ENCODE measurements around the gene SNX32. TPM values are rescaled to one million over a fixed set of nuclear protein-coding genes. Genes with fewer than 3 reads are reported as not detected.

The SNX32 gene
- total RNA-seq, 2 experiments from 2014 or later, result 0.33 to 0.61 TPM

DNA sequence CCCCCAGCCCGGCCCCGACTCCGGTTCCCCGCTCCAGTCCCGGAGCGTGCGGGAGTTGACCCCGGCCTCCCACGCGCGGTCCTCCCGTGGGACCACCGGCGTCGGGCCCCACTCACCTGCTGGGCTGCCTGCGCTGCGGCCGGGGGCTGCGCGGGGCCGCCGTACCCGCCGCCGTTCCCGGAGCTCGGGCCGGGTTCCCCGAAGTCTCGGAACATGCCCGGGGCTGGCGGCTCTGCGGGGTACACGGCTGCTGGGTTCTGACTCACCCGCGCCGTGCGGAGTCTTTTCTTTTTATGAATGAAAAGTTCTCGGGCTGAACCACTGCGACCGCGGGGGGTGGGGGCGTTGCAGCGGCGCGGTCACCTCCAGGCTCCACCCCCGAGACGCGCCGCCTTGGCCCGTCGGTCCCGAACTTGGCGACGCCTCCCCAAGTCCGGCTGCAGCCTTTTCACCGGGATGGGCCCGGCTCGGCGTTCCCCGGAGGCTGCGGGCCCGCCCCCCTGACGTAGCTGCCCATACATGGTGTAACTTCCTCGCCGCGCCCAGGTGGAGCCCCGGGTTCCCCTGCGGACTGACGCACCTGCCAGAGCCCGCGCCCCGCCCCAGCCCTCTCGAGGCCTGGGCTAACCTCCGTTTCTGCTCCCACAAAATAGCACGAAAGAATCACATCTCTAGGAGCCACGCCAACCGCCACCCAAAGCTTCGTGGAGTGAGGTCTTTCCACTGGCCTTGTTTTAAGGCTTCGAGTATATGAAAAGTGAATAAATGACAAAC, 66.5 kb downstream of the SNX32 start, which contains the start of gene FOSL1:
TSS of gene FOSL1 (minus strand) at position 264 of the 774 bp plus-strand sequence. CDS start at position 215, 49 bp downstream.
- Histone ChIP-seq H3K9me3 (ENCODE audit: control insufficient read depth in 1 of 2, insufficient read depth in 1 of 2, low read length in 2 of 2) (peaks cover 0 to 7% of the 10 kb centered on the region in 2 experiments), H3K4me3 (ENCODE audit: low read length) (peak within 1 kb of the TSS; percentile 43), H3K4me1 (ENCODE audit: insufficient read depth, low read length) (peaks cover 27% of the 10 kb centered on the region), H3K27me3 (ENCODE audit: control insufficient read depth in 1 of 2, insufficient read depth in 2 of 2, low read length in 2 of 2) (peaks cover 9 to 12% of the 10 kb centered on the region in 2 experiments), H3K27ac (ENCODE audit: low read depth in 1 of 2, low read length in 2 of 2) (no peak within 1 kb of the TSS), H3K36me3 (ENCODE audit: insufficient read depth, low read length) (no peaks in the 10 kb centered on the region)
- Mint-ChIP-seq H3K4me1 (ENCODE audit: low read depth) (peaks cover 5% of the 10 kb centered on the region), H3K4me3 (peak within 1 kb of the TSS; percentile 72), H3K27ac (peak within 1 kb of the TSS; percentile 79), H3K9me3 (no peaks in the 10 kb centered on the region), H3K36me3 (ENCODE audit: low read depth) (no peaks in the 10 kb centered on the region), H3K27me3 (peaks cover 18% of the 10 kb centered on the region)
- DNase-seq (peak; percentile 81 to 98 (median 90)), ATAC-seq (ENCODE audit: poor library complexity) (peak; percentile 94)
- ChIA-PET POLR2A (interaction anchor here (1.0 to 5.3 kb wide), 9 partner anchors 11 to 285 kb away, joined by 3 to 80 read pairs (median 4); partner anchors contain the start of genes C11orf68, CCDC85B, FIBP and PCNX3), CTCF (interaction anchor here (1.3 to 2.9 kb wide), 6 partner anchors 8 to 189 kb away, joined by 4 to 21 read pairs (median 10); partner anchors contain the start of genes CCDC85B, FIBP, KAT5 and MUS81)
- intact Hi-C loops (cut with DNase I, micrococcal nuclease), result loop anchor here (1.0 kb wide), 2 partner anchors 10 to 19 kb away; partner anchors contain the start of genes C11orf68 (in 2 of the 2), CCDC85B (in 2 of the 2) and DRAP1 (in 2 of the 2)
- no peak for TF ChIP-seq CTCF (IDR thresholded peaks at IDR 0.05)

DNA sequence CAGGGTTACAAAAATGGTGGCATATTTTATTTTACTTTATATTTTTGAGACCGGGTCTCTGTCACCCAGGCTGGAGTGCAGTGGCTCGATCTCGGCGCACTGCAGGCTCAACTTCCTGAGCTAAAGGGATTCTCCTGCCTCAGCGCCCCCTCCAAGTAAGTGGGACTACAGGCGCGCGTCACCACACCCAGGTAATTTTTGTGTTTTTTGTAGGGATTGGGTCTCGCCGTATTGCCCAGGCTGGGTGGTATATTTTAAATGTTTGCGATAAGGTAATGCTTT, 67.1 kb downstream of the SNX32 start:
- ChIA-PET POLR2A (interaction anchor here (1.0 to 5.3 kb wide), 10 partner anchors 11 to 285 kb away, joined by 3 to 80 read pairs (median 4); partner anchors contain the start of genes C11orf68, CCDC85B, FIBP and MUS81), CTCF (interaction anchor here (0.5 to 2.9 kb wide), 7 partner anchors 9 to 189 kb away, joined by 3 to 21 read pairs (median 8); partner anchors contain the start of genes CCDC85B, FIBP, KAT5 and MUS81)
- Histone ChIP-seq H3K27me3 (ENCODE audit: control insufficient read depth in 1 of 2, insufficient read depth in 2 of 2, low read length in 2 of 2) (peaks cover 9 to 12% of the 10 kb centered on the region in 2 experiments), H3K9me3 (ENCODE audit: control insufficient read depth in 1 of 2, insufficient read depth in 1 of 2, low read length in 2 of 2) (peaks cover 0 to 7% of the 10 kb centered on the region in 2 experiments), H3K36me3 (ENCODE audit: insufficient read depth, low read length) (no peaks in the 10 kb centered on the region), H3K4me1 (ENCODE audit: insufficient read depth, low read length) (peaks cover 27% of the 10 kb centered on the region), H3K4me3 (ENCODE audit: low read length) (peak overlapping the region; percentile 43), H3K27ac (ENCODE audit: low read depth in 1 of 2, low read length in 2 of 2) (no peak overlapping the region)
- ATAC-seq (ENCODE audit: poor library complexity) (no peak), DNase-seq (no peak)
- Mint-ChIP-seq H3K4me1 (ENCODE audit: low read depth) (peaks cover 5% of the 10 kb centered on the region), H3K9me3 (no peaks in the 10 kb centered on the region), H3K4me3 (peak overlapping the region; percentile 72), H3K27me3 (peaks cover 18% of the 10 kb centered on the region), H3K36me3 (ENCODE audit: low read depth) (no peaks in the 10 kb centered on the region), H3K27ac (peak overlapping the region; percentile 79)
- no peak for TF ChIP-seq CTCF (IDR thresholded peaks at IDR 0.05)
- intact Hi-C loops (cut with DNase I, micrococcal nuclease), result loop anchor here (1.0 kb wide), 2 partner anchors 11 to 18 kb away; partner anchors contain the start of genes C11orf68 (in 2 of the 2), CCDC85B (in 2 of the 2) and DRAP1 (in 2 of the 2)

GRCh38 chr11:65903068-65903481, 69.3 kb downstream of the SNX32 start:
- Mint-ChIP-seq H3K27ac (no peak overlapping the region), H3K9me3 (no peaks in the 10 kb centered on the region), H3K4me3 (no peak overlapping the region), H3K27me3 (peaks cover 23% of the 10 kb centered on the region), H3K4me1 (ENCODE audit: low read depth) (peaks cover 5% of the 10 kb centered on the region), H3K36me3 (ENCODE audit: low read depth) (no peaks in the 10 kb centered on the region)
- intact Hi-C loops (cut with DNase I, micrococcal nuclease), result no loop called here
- ChIA-PET CTCF (interaction anchor here (3.5 kb wide), 1 partner anchor 15 kb away, joined by 15 read pairs; the partner anchor contains the start of gene FIBP), POLR2A (no interaction called here)
- Histone ChIP-seq H3K4me1 (ENCODE audit: insufficient read depth, low read length) (peaks cover 27% of the 10 kb centered on the region), H3K36me3 (ENCODE audit: insufficient read depth, low read length) (no peaks in the 10 kb centered on the region), H3K4me3 (ENCODE audit: low read length) (no peak overlapping the region), H3K27ac (ENCODE audit: low read depth in 1 of 2, low read length in 2 of 2) (no peak overlapping the region), H3K27me3 (ENCODE audit: control insufficient read depth in 1 of 2, insufficient read depth in 2 of 2, low read length in 2 of 2) (peaks cover 9 to 12% of the 10 kb centered on the region in 2 experiments), H3K9me3 (ENCODE audit: control insufficient read depth in 1 of 2, insufficient read depth in 1 of 2, low read length in 2 of 2) (peaks cover 0 to 7% of the 10 kb centered on the region in 2 experiments)
- no peak for ATAC-seq (ENCODE audit: poor library complexity)
- no peak for DNase-seq
- TF ChIP-seq CTCF (IDR thresholded peaks at IDR 0.05), result no peak

Other genes with a start within 250 kb of the SNX32 start
- 1 to 10 TPM; 4.9 to 5.0 TPM for gene KCNK7, start 238.2 kb upstream of the SNX32 start, total RNA-seq
- 10 to 100 TPM; 45.2 to 45.8 TPM for gene MAP3K11, start 219.7 kb upstream of the SNX32 start, total RNA-seq
- 10 to 100 TPM; 37.3 to 40.5 TPM for gene PCNX3, start 218.2 kb upstream of the SNX32 start, total RNA-seq
- 100 to 1,000 TPM; 272 to 298 TPM for gene SIPA1, start 195.9 kb upstream of the SNX32 start, total RNA-seq
- 100 to 1,000 TPM; 379 to 382 TPM for gene RELA, start 171.0 kb upstream of the SNX32 start, total RNA-seq
- 10 to 100 TPM; 90.9 to 99.6 TPM for gene KAT5, start 121.7 kb upstream of the SNX32 start, total RNA-seq
- gene RNASEH2C, start 113.2 kb upstream of the SNX32 start, total RNA-seq, result 10 to 100 TPM; 25.3 to 25.9 TPM
- gene AP5B1, start 53.0 kb upstream of the SNX32 start, total RNA-seq, result 10 to 100 TPM; 12.7 to 12.8 TPM
- under 1 TPM; 0.20 to 0.52 TPM for gene OVOL1, start 46.9 kb upstream of the SNX32 start, total RNA-seq
- 100 to 1,000 TPM; 322 to 331 TPM for gene CFL1, start 24.2 kb downstream of the SNX32 start, total RNA-seq
- gene MUS81, start 26.5 kb downstream of the SNX32 start, total RNA-seq, result 10 to 100 TPM; 37.7 to 39.2 TPM
- 1 to 10 TPM; 5.2 to 5.9 TPM for gene EFEMP2, start 38.8 kb downstream of the SNX32 start, total RNA-seq
- 10 to 100 TPM; 20.6 to 21.6 TPM for gene CTSW, start 45.9 kb downstream of the SNX32 start, total RNA-seq
- gene FIBP, start 54.5 kb downstream of the SNX32 start, total RNA-seq, result 10 to 100 TPM; 19.1 to 19.9 TPM
- gene CCDC85B, start 56.7 kb downstream of the SNX32 start, total RNA-seq, result 10 to 100 TPM; 23.1 to 25.8 TPM
- gene FOSL1, start 66.4 kb downstream of the SNX32 start, total RNA-seq, result 1 to 10 TPM; 1.8 to 2.2 TPM
- 10 to 100 TPM; 13.7 to 13.8 TPM for gene C11orf68, start 85.1 kb downstream of the SNX32 start, total RNA-seq
- gene DRAP1, start 85.5 kb downstream of the SNX32 start, total RNA-seq, result 10 to 100 TPM; 58.6 to 59.1 TPM
- gene TSGA10IP, start 111.5 kb downstream of the SNX32 start, total RNA-seq, result not detected
- 10 to 100 TPM; 78.6 to 80.2 TPM for gene SART1, start 127.8 kb downstream of the SNX32 start, total RNA-seq
- gene EIF1AD, start 168.2 kb downstream of the SNX32 start, total RNA-seq, result 10 to 100 TPM; 88.2 to 94.1 TPM
- 10 to 100 TPM; 21.3 to 22.3 TPM for gene BANF1, start 168.5 kb downstream of the SNX32 start, total RNA-seq
- gene CST6, start 178.0 kb downstream of the SNX32 start, total RNA-seq, result not detected
- not detected for gene CATSPER1, start 192.5 kb downstream of the SNX32 start, total RNA-seq
- not detected for gene GAL3ST3, start 215.2 kb downstream of the SNX32 start, total RNA-seq
- 100 to 1,000 TPM; 182 to 196 TPM for gene SF3B2, start 218.4 kb downstream of the SNX32 start, total RNA-seq
- 100 to 1,000 TPM; 179 to 183 TPM for gene PACS1, start 236.3 kb downstream of the SNX32 start, total RNA-seq

Data from CD4-positive, alpha-beta T cell (primary cell).